ENCODE data around the gene TTC34. TPM values are rescaled to one million over a fixed set of nuclear protein-coding genes. Genes with fewer than 3 reads are reported as not detected.
A peak's percentile ranks its signal among the peaks of the same experiment; 100 is the strongest.
"Not testable (repeated sequence)": the region's sequence is repeated elsewhere in the genome, so short reads cannot be mapped to it uniquely, and the experiment has no call there.

TTC34 gene
- total and polyA plus RNA-seq, 4 donors = 0.10 to 1.6 (median 1.1) TPM

DNA sequence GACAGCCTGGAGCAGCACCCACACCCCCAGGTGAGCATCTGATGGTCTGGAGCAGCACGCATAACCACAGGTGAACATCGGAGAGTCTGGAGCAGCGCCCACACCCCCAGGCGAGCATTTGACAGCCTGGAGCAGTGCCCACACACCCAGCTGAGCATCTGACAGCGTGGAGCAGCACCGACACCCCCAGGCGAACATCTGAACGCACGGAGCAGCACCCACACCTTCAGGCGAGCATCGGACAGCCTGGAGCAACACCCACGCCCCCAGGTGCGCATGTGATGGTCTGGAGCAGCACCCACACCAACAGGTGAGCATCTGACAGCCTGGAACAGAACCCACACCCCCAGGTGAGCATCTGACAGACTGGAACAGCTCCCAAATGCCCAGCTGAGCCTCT lies 49.6 kb downstream of the TTC34 start:
- H3K36me3 ChIP-seq (ENCODE audit: control insufficient read depth, insufficient read depth, low read length); DNase-seq (ENCODE audit: low read depth in 4 of 6, low spot score in 6 of 6); H3K9me3 ChIP-seq (ENCODE audit: control insufficient read depth, insufficient read depth, low read length); H3K4me3 ChIP-seq (ENCODE audit: low read depth, low read length); H3K27ac ChIP-seq (ENCODE audit: low read depth, low read length); H3K4me1 ChIP-seq (ENCODE audit: control insufficient read depth, insufficient read depth, low read length); H3K27me3 ChIP-seq (ENCODE audit: control insufficient read depth, insufficient read depth, low read length): not testable (repeated sequence)
- 52% methylated on average over 7 of the region's 13 CpGs for WGBS (ENCODE audit: insufficient coverage)

DNA sequence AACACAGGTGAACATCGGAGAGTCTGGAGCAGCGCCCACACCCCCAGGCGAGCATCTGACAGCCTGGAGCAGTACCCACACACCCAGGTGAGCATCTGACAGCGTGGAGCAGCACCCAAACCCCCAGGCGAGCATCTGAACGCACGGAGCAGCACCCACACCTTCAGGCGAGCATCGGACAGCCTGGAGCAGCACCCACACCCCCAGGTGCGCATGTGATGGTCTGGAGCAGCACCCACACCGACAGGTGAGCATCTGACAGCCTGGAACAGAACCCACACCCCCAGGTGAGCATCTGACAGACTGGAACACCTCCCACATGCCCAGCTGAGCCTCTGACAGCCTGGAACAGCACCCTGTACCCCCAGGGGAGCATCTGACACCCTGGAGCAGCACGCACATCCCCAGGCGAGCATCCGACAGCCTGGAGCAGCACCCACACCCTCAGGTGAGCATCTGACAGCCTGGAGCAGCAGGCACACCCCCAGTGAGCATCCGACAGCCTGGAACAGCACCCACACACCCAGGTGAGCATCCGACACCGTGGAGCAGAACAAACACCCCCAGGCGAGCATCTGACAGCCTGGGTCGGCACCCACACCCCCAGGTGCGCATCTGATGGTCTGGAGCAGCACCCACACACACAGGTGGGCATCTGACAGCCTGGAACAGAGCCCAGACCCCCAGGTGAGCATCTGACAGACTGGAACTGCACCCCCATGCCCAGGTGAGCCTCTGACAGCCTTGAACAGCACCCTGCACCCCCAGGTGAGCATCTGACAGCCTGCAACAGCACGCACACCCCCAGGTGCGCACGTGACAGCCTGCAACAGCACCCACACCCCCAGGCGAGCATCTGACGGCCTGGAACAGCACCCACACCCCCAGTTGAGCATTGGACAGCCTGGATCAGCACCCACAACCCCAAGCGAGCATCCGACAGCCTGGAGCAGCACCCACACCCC lies 50.4 kb downstream of the TTC34 start:
- not testable (repeated sequence) for H3K36me3 ChIP-seq (ENCODE audit: control insufficient read depth, insufficient read depth, low read length)
- 40% methylated on average over 12 of the region's 27 CpGs for WGBS (ENCODE audit: insufficient coverage)

DNA sequence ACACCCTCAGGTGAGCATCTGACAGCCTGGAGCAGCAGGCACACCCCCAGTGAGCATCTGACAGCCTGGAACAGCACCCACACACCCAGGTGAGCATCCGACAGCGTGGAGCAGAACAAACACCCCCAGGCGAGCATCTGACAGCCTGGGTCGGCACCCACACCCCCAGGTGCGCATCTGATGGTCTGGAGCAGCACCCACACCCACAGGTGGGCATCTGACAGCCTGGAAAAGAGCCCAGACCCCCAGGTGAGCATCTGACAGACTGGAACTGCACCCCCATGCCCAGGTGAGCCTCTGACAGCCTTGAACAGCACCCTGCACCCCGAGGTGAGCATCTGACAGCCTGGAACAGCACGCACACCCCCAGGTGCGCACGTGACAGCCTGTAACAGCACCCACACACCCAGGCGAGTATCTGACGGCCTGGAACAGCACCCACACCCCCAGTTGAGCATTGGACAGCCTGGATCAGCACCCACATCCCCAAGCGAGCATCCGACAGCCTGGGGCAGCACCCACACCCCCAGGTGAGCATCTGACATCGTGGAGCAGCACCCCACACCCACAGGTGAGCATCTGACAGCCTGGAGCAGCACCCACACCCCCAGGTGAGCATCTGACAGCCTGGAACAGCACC lies 51.3 kb downstream of the TTC34 start:
- not testable (repeated sequence) for DNase-seq (ENCODE audit: low read depth in 4 of 6, low spot score in 6 of 6); H3K27ac ChIP-seq (ENCODE audit: low read depth, low read length); H3K4me1 ChIP-seq (ENCODE audit: control insufficient read depth, insufficient read depth, low read length); H3K9me3 ChIP-seq (ENCODE audit: control insufficient read depth, insufficient read depth, low read length); H3K36me3 ChIP-seq (ENCODE audit: control insufficient read depth, insufficient read depth, low read length); H3K4me3 ChIP-seq (ENCODE audit: low read depth, low read length); H3K27me3 ChIP-seq (ENCODE audit: control insufficient read depth, insufficient read depth, low read length)
- 39% methylated on average over 8 of the region's 14 CpGs for WGBS (ENCODE audit: insufficient coverage)

More for the DNA sequence above, 50.4 kb downstream of the TTC34 start:
- not testable (repeated sequence) for H3K4me3 ChIP-seq (ENCODE audit: low read depth, low read length); H3K9me3 ChIP-seq (ENCODE audit: control insufficient read depth, insufficient read depth, low read length); H3K27ac ChIP-seq (ENCODE audit: low read depth, low read length); H3K27me3 ChIP-seq (ENCODE audit: control insufficient read depth, insufficient read depth, low read length); H3K4me1 ChIP-seq (ENCODE audit: control insufficient read depth, insufficient read depth, low read length); DNase-seq (ENCODE audit: low read depth in 4 of 6, low spot score in 6 of 6)

DNA sequence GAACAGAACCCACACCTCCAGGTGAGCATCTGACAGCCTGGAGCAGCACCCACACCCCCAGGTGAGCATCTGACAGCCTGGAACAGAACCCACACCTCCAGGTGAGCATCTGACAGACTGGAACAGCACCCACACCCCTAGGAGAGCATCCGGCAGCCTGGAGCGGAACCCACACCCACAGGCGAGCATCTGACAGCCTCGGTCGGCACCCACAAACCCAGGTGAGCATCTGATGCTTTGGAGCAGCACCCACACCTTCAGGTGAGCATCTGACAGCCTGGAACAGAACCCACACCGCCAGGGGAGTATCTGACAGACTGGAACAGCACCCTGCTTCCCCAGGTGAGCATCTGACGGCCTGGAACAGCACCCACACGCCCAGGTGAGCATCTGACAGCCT lies 52.9 kb downstream of the TTC34 start:
- not testable (repeated sequence) for DNase-seq (ENCODE audit: low read depth in 4 of 6, low spot score in 6 of 6); H3K36me3 ChIP-seq (ENCODE audit: control insufficient read depth, insufficient read depth, low read length); H3K4me3 ChIP-seq (ENCODE audit: low read depth, low read length); H3K27me3 ChIP-seq (ENCODE audit: control insufficient read depth, insufficient read depth, low read length); H3K27ac ChIP-seq (ENCODE audit: low read depth, low read length); H3K4me1 ChIP-seq (ENCODE audit: control insufficient read depth, insufficient read depth, low read length); H3K9me3 ChIP-seq (ENCODE audit: control insufficient read depth, insufficient read depth, low read length)
- 20% methylated on average over 1 of the region's 8 CpGs for WGBS (ENCODE audit: insufficient coverage)

DNA sequence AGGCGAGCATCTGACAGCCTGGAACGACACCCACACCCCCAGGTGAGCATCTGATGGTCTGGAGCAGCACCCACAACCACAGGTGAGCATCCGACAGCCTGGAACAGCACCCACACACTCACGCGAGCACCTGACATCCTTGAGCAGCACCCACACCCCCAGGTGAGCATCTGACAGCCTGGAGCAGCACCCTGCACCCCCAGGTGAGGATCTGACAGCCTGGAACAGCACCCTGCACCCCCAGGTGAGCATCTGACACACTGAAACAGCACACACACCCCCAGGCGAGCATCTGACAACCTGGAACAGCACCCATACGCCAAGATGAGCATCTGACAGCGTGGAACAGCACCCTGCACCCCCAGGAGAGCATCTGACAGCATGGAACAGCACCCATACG lies 106.7 kb downstream of the TTC34 start:
- no CpG with 5 or more reads among the region's 9 CpGs for WGBS (ENCODE audit: insufficient coverage)
- not testable (repeated sequence) for H3K4me1 ChIP-seq (ENCODE audit: control insufficient read depth, insufficient read depth, low read length); H3K9me3 ChIP-seq (ENCODE audit: control insufficient read depth, insufficient read depth, low read length); DNase-seq (ENCODE audit: low read depth in 4 of 6, low spot score in 6 of 6); H3K36me3 ChIP-seq (ENCODE audit: control insufficient read depth, insufficient read depth, low read length); H3K27ac ChIP-seq (ENCODE audit: low read depth, low read length); H3K27me3 ChIP-seq (ENCODE audit: control insufficient read depth, insufficient read depth, low read length); H3K4me3 ChIP-seq (ENCODE audit: low read depth, low read length)

DNA sequence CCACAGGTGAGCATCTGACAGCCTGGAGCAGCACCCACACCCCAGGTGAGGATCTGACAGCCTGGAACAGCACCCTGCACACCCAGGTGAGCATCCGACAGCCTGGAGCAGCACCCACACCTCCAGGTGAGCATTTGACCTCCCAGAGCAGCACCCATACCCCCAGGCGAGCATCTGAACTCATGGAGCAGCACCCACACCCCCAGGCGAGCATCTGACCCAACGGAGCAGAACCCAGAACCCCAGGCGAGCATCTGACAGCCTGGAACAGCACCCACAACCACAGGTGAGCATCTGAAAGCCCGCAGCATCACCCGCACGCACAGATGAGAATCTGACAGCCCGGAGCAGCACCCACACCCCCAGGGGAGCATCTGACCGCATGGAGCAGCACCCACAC lies 111.3 kb downstream of the TTC34 start:
- not testable (repeated sequence) for DNase-seq (ENCODE audit: low read depth in 4 of 6, low spot score in 6 of 6); H3K27me3 ChIP-seq (ENCODE audit: control insufficient read depth, insufficient read depth, low read length); H3K4me3 ChIP-seq (ENCODE audit: low read depth, low read length); H3K4me1 ChIP-seq (ENCODE audit: control insufficient read depth, insufficient read depth, low read length); H3K27ac ChIP-seq (ENCODE audit: low read depth, low read length); H3K9me3 ChIP-seq (ENCODE audit: control insufficient read depth, insufficient read depth, low read length); H3K36me3 ChIP-seq (ENCODE audit: control insufficient read depth, insufficient read depth, low read length)
- no CpG with 5 or more reads among the region's 10 CpGs for WGBS (ENCODE audit: insufficient coverage)

DNA sequence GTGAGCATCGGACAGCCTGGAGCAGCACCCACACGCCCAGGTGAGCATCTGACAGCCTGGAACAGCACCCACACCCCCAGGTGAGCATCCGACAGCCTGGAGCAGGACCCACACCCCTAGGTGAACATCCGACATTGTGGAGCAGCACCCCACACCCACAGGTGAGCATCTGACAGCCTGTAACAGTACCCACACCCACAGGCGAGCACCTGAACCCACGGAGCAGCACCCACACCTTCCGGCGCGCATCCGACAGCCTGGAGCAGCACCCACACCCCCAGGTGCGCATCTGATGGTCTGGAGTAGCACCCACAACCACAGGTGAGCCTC lies 113.2 kb downstream of the TTC34 start:
- DNase-seq (ENCODE audit: low read depth in 4 of 6, low spot score in 6 of 6); H3K27me3 ChIP-seq (ENCODE audit: control insufficient read depth, insufficient read depth, low read length); H3K4me1 ChIP-seq (ENCODE audit: control insufficient read depth, insufficient read depth, low read length); H3K27ac ChIP-seq (ENCODE audit: low read depth, low read length); H3K4me3 ChIP-seq (ENCODE audit: low read depth, low read length); H3K9me3 ChIP-seq (ENCODE audit: control insufficient read depth, insufficient read depth, low read length); H3K36me3 ChIP-seq (ENCODE audit: control insufficient read depth, insufficient read depth, low read length): not testable (repeated sequence)
- WGBS (ENCODE audit: insufficient coverage) = 50% methylated on average over 5 of the region's 11 CpGs

DNA sequence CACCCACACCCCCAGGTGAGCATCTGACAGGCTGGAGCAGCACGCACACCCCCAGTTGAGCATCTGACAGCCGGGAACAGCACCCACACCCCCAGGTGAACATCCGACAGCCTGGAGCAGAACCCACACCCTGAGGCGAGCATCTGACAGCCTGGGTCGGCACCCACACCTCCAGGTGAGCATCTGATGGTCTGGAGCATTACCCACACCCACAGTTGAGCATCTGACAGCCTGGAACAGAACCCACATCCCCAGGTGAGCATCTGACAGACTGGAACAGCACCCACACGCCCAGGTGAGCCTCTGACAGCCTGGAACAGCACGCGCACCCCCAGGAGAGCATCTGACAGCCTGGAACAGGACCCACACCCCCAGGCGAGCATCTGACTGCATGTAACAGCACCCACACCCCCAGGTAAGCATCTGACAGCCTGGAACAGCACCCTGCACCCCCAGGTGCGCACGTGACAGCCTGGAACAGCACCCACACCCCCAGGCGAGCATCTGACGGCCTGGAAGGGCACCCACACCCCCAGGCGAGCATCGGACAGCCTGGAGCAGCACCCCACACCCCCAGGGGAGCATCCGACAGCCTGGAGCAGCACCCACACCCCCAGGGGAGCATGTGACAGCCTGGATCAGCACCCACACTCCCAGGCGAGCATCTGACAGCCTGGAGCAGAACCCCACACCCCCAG lies 113.7 kb downstream of the TTC34 start:
- DNase-seq (ENCODE audit: low read depth in 4 of 6, low spot score in 6 of 6) = peak in 1 of 6 donors; percentile 0
- H3K36me3 ChIP-seq (ENCODE audit: control insufficient read depth, insufficient read depth, low read length); H3K4me1 ChIP-seq (ENCODE audit: control insufficient read depth, insufficient read depth, low read length); H3K27ac ChIP-seq (ENCODE audit: low read depth, low read length); H3K27me3 ChIP-seq (ENCODE audit: control insufficient read depth, insufficient read depth, low read length); H3K9me3 ChIP-seq (ENCODE audit: control insufficient read depth, insufficient read depth, low read length); H3K4me3 ChIP-seq (ENCODE audit: low read depth, low read length): not testable (repeated sequence)
- WGBS (ENCODE audit: insufficient coverage) = 37% methylated on average over 13 of the region's 17 CpGs

DNA sequence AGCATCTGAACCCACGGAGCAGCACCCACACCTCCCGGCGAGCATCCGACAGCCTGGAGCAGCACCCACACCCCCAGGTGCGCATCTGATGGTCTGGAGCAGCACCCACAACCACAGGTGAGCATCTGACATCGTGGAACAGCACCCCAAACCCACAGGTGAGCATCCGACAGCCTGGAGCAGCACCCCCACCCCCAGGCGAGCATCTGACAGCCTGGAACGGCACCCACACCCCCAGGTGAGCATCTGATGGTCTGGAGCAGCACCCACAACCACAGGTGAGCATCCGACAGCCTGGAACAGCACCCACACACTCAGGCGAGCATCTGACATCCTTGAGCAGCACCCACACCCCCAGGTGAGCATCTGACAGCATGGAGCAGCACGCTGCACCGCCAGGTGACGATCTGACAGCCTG lies 114.3 kb downstream of the TTC34 start:
- 53% methylated on average over 14 of the region's 14 CpGs for WGBS (ENCODE audit: insufficient coverage)
- H3K36me3 ChIP-seq (ENCODE audit: control insufficient read depth, insufficient read depth, low read length); H3K4me1 ChIP-seq (ENCODE audit: control insufficient read depth, insufficient read depth, low read length); H3K27ac ChIP-seq (ENCODE audit: low read depth, low read length); H3K9me3 ChIP-seq (ENCODE audit: control insufficient read depth, insufficient read depth, low read length); H3K27me3 ChIP-seq (ENCODE audit: control insufficient read depth, insufficient read depth, low read length); DNase-seq (ENCODE audit: low read depth in 4 of 6, low spot score in 6 of 6); H3K4me3 ChIP-seq (ENCODE audit: low read depth, low read length): not testable (repeated sequence)

All from spinal cord (tissue), 10 donors.